Measurements from ENCODE around the gene SCARB1.

SCARB1 gene

DNA sequence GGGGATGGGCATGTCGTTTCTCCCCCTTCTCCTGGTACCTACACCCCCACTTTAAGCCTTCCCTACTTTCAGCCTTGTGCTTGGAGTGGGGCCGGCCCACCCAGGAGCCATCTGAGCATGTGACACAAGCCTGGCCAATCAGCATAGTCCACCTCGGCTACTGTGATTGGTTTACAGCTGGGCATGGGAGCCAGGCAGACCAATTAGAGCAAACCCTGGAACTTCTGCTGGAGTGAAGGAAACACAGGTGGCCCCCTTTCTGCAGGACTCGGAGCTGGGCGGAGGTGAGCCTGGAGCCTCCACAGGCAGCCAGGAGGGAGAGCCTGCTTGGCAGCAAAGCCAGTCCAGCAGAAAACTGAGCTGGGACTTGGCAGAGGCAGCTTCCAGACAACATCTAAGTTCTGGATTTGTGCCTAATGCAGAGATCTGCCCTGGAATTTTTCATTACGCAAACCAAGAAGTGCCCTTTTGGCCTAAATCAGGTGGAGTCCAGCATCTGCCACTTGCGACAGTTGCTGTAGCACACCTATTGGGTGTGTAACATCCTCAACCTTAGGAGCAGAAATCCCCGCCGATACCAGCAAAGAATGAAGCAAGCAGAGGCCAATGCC lies 59.5 kb downstream of the SCARB1 start:
- FAIRE-seq (no peak), DNase-seq (ENCODE audit: low spot score) (peak; percentile 27)

GRCh38 chr12:124802361-124802760 lies 61.3 kb downstream of the SCARB1 start:
- no peak for DNase-seq (ENCODE audit: low spot score)
- no peak for FAIRE-seq

DNA sequence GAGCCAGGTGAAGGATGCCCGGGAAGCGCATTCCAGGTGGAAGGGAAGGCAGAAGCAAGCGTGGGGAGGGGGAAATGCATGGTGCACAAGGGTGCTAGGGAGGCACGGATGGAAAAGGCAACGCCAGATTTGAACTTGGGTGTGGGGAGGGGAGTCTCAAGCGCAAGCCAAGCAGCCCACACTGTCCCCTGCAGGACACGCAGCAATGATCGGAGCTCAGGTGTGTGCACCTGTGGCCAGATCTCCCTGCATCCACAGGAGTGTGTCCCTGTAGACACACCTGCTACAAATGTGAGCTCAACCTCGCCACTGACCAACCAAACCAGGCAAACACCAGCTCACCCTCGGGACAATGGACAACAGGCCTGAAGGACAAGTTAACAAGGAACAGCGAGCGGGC lies 63.2 kb downstream of the SCARB1 start:
- FAIRE-seq (no peak), DNase-seq (ENCODE audit: low spot score) (no peak)

DNA sequence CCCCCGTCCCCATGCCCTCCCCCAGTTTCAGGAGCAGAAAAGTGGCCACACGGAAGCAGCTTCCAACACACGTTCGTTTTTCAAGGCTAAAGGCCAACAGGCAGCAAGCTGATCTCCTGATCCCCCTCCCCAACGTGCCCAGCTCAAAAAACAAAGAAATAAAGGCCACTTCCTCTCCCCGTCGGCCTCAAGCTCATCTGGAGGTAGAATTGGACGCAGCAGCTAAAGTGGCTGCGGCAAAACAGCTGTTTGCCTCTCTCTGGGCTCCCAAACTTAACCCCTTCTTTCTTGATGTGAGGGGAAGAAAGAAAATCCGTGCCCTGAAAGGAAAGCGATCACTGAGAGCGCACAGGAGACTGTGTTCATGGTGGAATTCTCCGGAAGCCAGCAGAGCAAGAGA lies 66.3 kb downstream of the SCARB1 start:
- DNase-seq (ENCODE audit: low spot score) = no peak
- FAIRE-seq = no peak

GRCh38 chr12:124796303-124796960 lies 67.2 kb downstream of the SCARB1 start:
- FAIRE-seq = no peak
- no peak for DNase-seq (ENCODE audit: low spot score)

DNA sequence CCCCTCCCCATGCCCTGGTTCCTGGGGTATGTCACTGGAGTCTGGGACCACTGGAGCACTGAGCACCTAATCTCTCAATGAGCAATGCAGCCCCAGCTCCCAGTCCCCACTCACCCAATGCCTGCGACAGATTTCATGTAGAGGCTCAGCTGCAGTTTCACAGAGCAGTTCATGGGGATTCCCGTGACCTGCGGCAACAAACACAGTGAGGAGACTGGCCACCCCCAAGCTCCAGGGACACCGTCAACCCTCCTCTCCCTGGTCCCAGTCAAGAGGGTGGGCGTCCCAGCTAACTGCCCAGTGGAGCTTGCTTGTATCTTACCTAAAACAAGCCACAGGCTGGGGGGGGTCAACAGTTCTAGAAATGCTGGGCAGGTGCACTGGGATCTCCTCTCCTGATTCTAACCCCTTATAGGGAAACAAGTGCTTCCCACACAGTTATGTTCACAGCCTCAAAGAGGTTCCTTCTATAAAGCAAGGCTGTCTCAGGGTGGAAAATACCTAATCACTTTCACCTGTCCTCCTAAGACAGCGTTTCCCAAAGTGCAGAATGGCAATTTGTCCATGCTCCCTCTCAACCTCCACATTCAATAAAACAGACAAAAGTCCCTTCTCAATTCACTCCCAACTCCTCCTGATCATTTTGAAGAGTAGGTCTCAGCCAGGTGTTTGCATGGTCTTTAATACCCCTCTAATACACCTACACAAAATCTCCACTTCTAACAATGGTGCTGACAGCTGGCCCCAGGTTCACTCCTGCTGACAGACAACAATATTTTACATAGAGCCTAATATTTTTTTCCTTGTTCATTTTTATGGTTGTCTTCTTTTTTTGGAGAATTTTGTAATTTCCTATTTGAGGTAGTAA lies 68.3 kb downstream of the SCARB1 start:
- FAIRE-seq (no peak), DNase-seq (ENCODE audit: low spot score) (no peak)

GRCh38 chr12:124792961-124793441 lies 70.7 kb downstream of the SCARB1 start:
- DNase-seq (ENCODE audit: low spot score) = no peak
- no peak for FAIRE-seq

DNA sequence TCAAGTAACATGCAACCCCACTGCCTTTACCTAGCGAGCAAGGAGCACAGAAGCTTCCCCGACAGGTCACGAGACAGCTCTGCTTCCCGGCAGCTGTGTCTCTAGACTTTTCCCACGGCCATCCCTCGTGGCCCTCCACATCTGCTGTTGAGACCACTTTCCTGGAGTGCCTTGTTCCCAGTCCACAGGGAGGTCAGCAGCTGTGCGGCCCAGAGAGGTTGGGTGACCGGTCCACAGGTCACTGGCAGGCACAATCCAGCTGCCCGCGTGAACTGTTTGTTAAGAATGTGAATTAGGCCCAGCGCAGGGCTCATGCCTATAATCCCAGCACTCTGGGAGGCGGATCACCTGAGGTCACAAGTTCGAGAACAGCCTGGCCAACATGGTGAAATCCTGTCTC lies 71.5 kb downstream of the SCARB1 start:
- FAIRE-seq (no peak), DNase-seq (ENCODE audit: low spot score) (no peak)

DNA sequence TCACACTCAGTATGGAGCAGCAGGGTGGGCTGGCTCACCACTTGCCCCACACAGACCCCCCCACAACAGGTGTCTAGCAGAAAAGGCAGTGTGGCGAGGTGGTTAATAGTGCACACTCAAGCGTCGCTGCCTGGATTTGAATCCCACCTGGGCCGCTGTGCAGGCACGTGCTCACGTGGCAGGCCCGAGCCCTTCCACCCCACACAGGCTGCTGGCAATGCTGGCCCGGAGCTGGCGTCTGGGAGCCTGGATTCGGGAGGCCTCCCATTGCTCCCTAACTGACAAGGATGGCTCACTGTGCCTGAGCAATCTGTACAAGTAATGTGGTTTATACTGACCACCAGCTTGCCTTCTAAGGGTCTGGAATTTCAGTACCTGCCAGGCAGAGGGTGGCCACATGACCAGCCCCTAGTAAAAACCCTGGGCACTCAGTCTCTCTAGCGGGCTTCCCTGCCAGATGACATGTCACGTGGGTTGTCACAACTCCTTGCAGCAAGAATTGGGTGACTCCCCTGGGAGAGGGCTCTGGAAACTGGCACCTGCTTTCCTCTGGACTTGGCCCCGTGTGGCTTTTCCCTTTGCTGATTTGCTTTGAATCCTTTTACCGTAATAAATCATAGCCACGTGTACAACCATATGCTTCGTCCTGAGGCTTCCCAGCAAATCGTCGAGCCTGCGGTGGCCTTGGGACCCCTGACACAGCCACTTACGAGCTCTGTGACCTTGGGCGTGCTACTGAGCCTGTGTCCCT lies 72.8 kb downstream of the SCARB1 start:
- no peak for FAIRE-seq
- no peak for DNase-seq (ENCODE audit: low spot score)

- DNase-seq (ENCODE audit: low spot score) (no peak), FAIRE-seq (no peak)
Measured at GRCh38 chr12:124788936-124789555, 74.6 kb downstream of the SCARB1 start.

GRCh38 chr12:124786061-124786964 lies 77.4 kb downstream of the SCARB1 start:
- peak; percentile 23 for FAIRE-seq
- peak; percentile 76 for DNase-seq (ENCODE audit: low spot score)

DNA sequence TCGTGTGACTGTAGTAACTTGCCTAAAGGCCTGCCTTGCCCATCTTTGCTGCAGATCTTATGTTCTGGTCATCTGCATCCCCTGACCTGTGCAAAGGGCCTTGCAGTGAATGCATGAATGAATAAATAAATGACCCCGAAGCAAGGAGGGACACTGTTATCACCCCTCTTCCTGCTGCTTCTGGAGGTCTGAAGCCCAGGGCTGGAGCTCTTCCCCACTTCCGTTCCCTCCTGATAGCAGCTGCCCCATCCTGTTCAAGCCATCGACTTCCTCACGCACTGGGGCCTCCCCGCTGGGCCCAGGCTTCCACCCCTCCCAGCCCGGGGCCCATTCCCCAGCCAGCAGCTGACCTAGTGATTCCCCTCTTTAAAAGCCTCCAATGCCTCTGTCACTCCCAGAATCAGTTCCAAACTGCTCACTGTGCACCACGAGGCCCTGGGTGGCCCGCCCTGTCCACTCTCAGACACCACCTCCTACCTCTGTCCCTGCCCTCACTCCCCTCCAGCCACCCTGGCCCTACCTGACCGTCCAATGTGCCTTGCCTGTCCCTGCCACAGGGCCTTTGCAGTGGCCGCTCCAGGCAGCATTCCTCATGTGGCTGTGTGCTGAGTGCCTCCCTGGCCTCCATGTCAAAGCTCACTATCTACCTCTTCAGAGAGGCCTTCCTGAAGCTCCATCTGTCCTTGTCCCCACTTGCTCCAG lies 78.6 kb downstream of the SCARB1 start:
- FAIRE-seq = no peak

GRCh38 chr12:124783087-124783486 lies 80.6 kb downstream of the SCARB1 start:
- DNase-seq (ENCODE audit: low spot score) (no peak), FAIRE-seq (no peak)

More for the DNA sequence above, 78.6 kb downstream of the SCARB1 start:
- no peak for DNase-seq (ENCODE audit: low spot score)

DNA sequence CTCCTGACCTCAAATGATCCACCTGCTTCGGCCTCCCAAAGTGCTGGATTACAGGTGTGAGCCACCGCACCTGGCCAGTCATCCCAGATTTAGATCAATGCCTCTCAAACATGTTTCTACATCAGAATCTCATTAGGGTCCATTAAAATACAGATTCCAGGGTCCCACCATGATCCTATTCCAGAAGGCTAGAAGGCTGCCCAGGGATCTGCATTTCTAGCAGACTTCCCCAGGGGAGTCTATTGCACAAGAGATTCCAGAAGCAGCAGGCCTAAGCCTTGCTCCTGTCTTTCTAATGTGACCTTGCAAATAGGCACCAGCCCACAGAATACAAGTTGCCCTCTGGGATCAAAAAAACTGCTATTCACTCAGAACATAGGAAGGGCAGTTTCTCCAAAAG lies 81.5 kb downstream of the SCARB1 start:
- FAIRE-seq = no peak
- DNase-seq (ENCODE audit: low spot score) = no peak

GRCh38 chr12:124780752-124781685 lies 82.6 kb downstream of the SCARB1 start:
- DNase-seq (ENCODE audit: low spot score) = no peak
- no peak for FAIRE-seq

DNA sequence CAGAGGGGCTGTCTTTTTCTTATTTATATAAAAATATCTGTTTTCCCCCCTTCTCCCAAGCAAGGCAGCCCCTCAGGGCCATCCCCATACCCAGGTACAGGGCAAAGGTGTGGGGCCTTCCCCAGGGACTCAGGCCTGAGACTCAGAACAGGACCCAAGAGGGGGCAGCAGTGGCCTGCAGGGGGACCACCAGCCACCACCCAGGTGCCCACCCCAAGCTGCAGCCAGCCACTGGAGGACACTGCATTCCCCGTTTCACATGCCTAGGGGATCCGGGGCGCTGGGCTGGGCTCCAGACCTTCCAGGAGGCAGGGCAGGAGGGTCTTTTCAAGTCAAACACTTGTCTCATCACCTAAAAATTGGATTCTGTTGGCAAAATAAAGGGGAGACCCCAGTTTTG lies 83.3 kb downstream of the SCARB1 start:
- FAIRE-seq = no peak
- no peak for DNase-seq (ENCODE audit: low spot score)

- no peak for DNase-seq (ENCODE audit: low spot score)
- FAIRE-seq = no peak
Measured at GRCh38 chr12:124779161-124780141, 84.2 kb downstream of the SCARB1 start.

Measured in urothelium cell line (cell line).